A549 (cell line): ENCODE results near the gene CD83. TPM values are rescaled to one million over a fixed set of nuclear protein-coding genes. Genes with fewer than 3 reads are reported as not detected.
"Not testable (repeated sequence)": the region's sequence is repeated elsewhere in the genome, so short reads cannot be mapped to it uniquely, and the experiment has no call there.

Experiments
- ATAC-seq, 2 experiments: fragments of 200-7000 bp in 1 of 2; fragments of >200 bp in 1 of 2; cut with Nextera tagmentation in 1 of 2; cut with Tn5 transposase in 1 of 2; 3 replicates each; pipeline versions ENCODE4 v1.8.0 to v1.9.1; 2018 to 2020; ENCODE audit warnings: mild to moderate bottlenecking in 1 of 2, moderate library complexity in 1 of 2
- CTCF ChIA-PET: fragments of 300-600 bp; sonication (Branson Sonifier 250); formaldehyde crosslinking; extraction: SDS; loops from one replicate; lab custom pipeline; 2021; ENCODE audit warnings: antibody characterized with exemption, inconsistent platforms; lab: Yijun Ruan, JAX
- POLR2A ChIA-PET: fragments of 350-600 bp; formaldehyde crosslinking; extraction: SDS; loops from one replicate; lab custom pipeline; 2021; ENCODE audit warnings: antibody characterized with exemption, inconsistent platforms; lab: Yijun Ruan, JAX
- DNase-seq, 2 experiments: peaks; one replicate each; pipeline versions ENCODE4 v3.0.0 to v3.0.0-alpha.2; 2011 to 2016; ENCODE audit warnings: low read depth in 1 of 2, low spot score in 1 of 2
- FAIRE-seq: peaks from 2 replicates; lab custom pipeline; 2011; peaks lifted over from hg19 to GRCh38; lab: Jason Lieb, UNC
- H3K27ac ChIP-seq, 2 experiments: fragments of >200 bp; sonication (Bioruptor Twin); formaldehyde crosslinking; 3 replicates each; pipeline ENCODE4 v1.5.1; 2016 to 2017
- H3K4me1 ChIP-seq: fragments of >200 bp; sonication (Bioruptor Twin); formaldehyde crosslinking; 3 replicates; pipeline ENCODE4 v1.6.1; 2016
- H3K4me2 ChIP-seq: fragments of >200 bp; sonication (Bioruptor Twin); formaldehyde crosslinking; 3 replicates; pipeline ENCODE4 v1.6.1; 2016
- H3K4me3 ChIP-seq: fragments of >200 bp; sonication (Bioruptor Twin); formaldehyde crosslinking; 3 replicates; pipeline ENCODE4 v1.5.1; 2016
- H3K9me3 ChIP-seq: fragments of >200 bp; sonication (Bioruptor Twin); formaldehyde crosslinking; 3 replicates; pipeline ENCODE4 v1.6.1; 2016
- EHF ChIP-seq: fragments of 250-450 bp; sonication (Bioruptor Pico); IDR thresholded peaks from 2 replicates; pipeline ENCODE4 v1.5.0; 2020; ENCODE audit warnings: mild to moderate bottlenecking
- EHMT2 ChIP-seq: fragments of 200-600 bp; sonication (generic); IDR thresholded peaks from 2 replicates; pipeline ENCODE4 v1.6.1; 2016; ENCODE audit warnings: antibody characterized with exemption, low read depth, mild to moderate bottlenecking, moderate library complexity
- ELK1 ChIP-seq: fragments of 150-350 bp; IDR thresholded peaks from 2 replicates; pipeline ENCODE4 v1.6.1; 2014; ENCODE audit warnings: low read depth, mild to moderate bottlenecking, low read length
- GATA3 ChIP-seq: IDR thresholded peaks from 2 replicates; pipeline ENCODE4 v1.6.1; 2012; ENCODE audit warnings: borderline replicate concordance
- HES2 ChIP-seq: fragments of >200 bp; sonication (Bioruptor Twin); formaldehyde crosslinking; IDR thresholded peaks from 2 replicates; pipeline ENCODE4 v1.6.1; 2016
- HMGXB4 ChIP-seq: fragments of 250-450 bp; sonication (Bioruptor Pico); IDR thresholded peaks from 2 replicates; pipeline ENCODE4 v1.5.0; 2021; ENCODE audit warnings: mild to moderate bottlenecking, moderate library complexity, borderline replicate concordance
- HOXA7 ChIP-seq: fragments of 250-450 bp; sonication (Bioruptor Pico); IDR thresholded peaks from 2 replicates; pipeline ENCODE4 v1.5.0; 2020; ENCODE audit warnings: mild to moderate bottlenecking, moderate library complexity
- KDM1A ChIP-seq: fragments of 200-600 bp; sonication (generic); IDR thresholded peaks from 2 replicates; pipeline ENCODE4 v1.6.1; 2016; ENCODE audit warnings: low read depth, mild to moderate bottlenecking
- MYC ChIP-seq: IDR thresholded peaks from 2 replicates; pipeline ENCODE4 v1.6.1; 2012; ENCODE audit warnings: mild to moderate bottlenecking, inconsistent platforms, low read length, improper control_type of control experiment, borderline replicate concordance
- NPAS2 ChIP-seq: fragments of 250-450 bp; sonication (Bioruptor Pico); IDR thresholded peaks from 2 replicates; pipeline ENCODE4 v1.8.0; 2022; ENCODE audit warnings: mild to moderate bottlenecking, moderate library complexity, borderline replicate concordance
- RAD21 ChIP-seq, 2 experiments: fragments of >200 bp in 1 of 2; sonication (Bioruptor Twin) in 1 of 2; formaldehyde crosslinking in 1 of 2; IDR thresholded peaks in 1 of 2; conservative IDR thresholded peaks in 1 of 2; 2 replicates in 1 of 2; 3 replicates in 1 of 2; pipeline ENCODE4 v1.6.1; 2012 to 2018; ENCODE audit warnings: inconsistent platforms in 1 of 2
- RCOR1 ChIP-seq: fragments of 150-350 bp; IDR thresholded peaks from 2 replicates; pipeline ENCODE4 v1.6.1; 2014; ENCODE audit warnings: antibody characterized with exemption, low read length, low read depth
- REST ChIP-seq: fragments of 200-600 bp; sonication (generic); IDR thresholded peaks from 2 replicates; pipeline ENCODE4 v1.6.1; 2016; ENCODE audit warnings: antibody characterized with exemption, mild to moderate bottlenecking, moderate library complexity
- SMC3 ChIP-seq: fragments of >200 bp; sonication (Bioruptor Twin); formaldehyde crosslinking; IDR thresholded peaks from 3 replicates; pipeline ENCODE4 v1.6.1; 2018; ENCODE audit warnings: inconsistent platforms
- TP53 ChIP-seq: fragments of 250-450 bp; sonication (Bioruptor Pico); IDR thresholded peaks from 2 replicates; pipeline ENCODE4 v1.5.0; 2021; ENCODE audit warnings: mild to moderate bottlenecking, moderate library complexity
- USF2 ChIP-seq: fragments of 450-650 bp; IDR thresholded peaks from 2 replicates; pipeline ENCODE4 v1.6.1; 2014; ENCODE audit warnings: antibody characterized with exemption
- ZC3H11A ChIP-seq: fragments of 450-650 bp; IDR thresholded peaks from 2 replicates; pipeline ENCODE4 v1.6.1; 2014; ENCODE audit warnings: antibody characterized with exemption, mild to moderate bottlenecking
- WGBS: methylation state at CpG from one replicate; pipeline ENCODE4 v1.1.6; 2017; ENCODE audit errors: missing lambda C conversion rate; 5-methylcytosine and 5-hydroxymethylcytosine counted together
- polyA plus RNA-seq, 4 experiments: library from polyadenylated mRNA; depleted of rRNA in 3 of 4; stranded (reverse); fragments of >200 nt; fragmentation: RNase III in 1 of 4; extraction: RNeasy Plus Mini Kit Qiagen cat#74134 plus additional on column Dnase treatment in 1 of 4; gene quantifications; 2 replicates in 3 of 4; 3 replicates in 1 of 4; pipeline ENCODE4 v1.2.3, GENCODE V29; 2011 to 2017

CD83 gene
- polyA plus RNA-seq, 2 of the 4 experiments (the other 2 are of a cell fraction) = 0.79 to 0.94 TPM

GRCh38 chr6:14149053-14149738 lies 31.6 kb downstream of the CD83 start:
- FAIRE-seq (no peak), DNase-seq (no peak), ATAC-seq (no peak)
- Histone ChIP-seq H3K27ac (no peak overlapping the region), H3K4me1 (no peaks in the 10 kb centered on the region), H3K9me3 (no peaks in the 10 kb centered on the region), H3K4me2 (no peak overlapping the region), H3K4me3 (no peak overlapping the region)
- POLR2A ChIA-PET = no interaction called here
- CTCF ChIA-PET = interaction anchor here (1.2 to 1.4 kb wide), 3 partner anchors 12 to 82 kb away, joined by 3 to 5 read pairs (median 3); no protein-coding TSS in a partner anchor
- 69% methylated on average over 6 of the region's 6 CpGs for WGBS
- TF ChIP-seq GATA3 (no peak), HMGXB4 (CRISPR knock-in tag) (no peak), NPAS2 (CRISPR knock-in tag) (no peak), EHMT2 (no peak), KDM1A (no peak), MYC (no peak)

GRCh38 chr6:14149739-14150130 lies 32.2 kb downstream of the CD83 start:
- H3K4me2 ChIP-seq = no peak overlapping the region
- no peak for FAIRE-seq
- POLR2A ChIA-PET = no interaction called here
- no peaks in the 10 kb centered on the region for H3K4me1 ChIP-seq
- CTCF ChIA-PET = no interaction called here
- no peaks in the 10 kb centered on the region for H3K9me3 ChIP-seq
- no peak for DNase-seq
- no peak for ATAC-seq
- H3K4me3 ChIP-seq = no peak overlapping the region
- H3K27ac ChIP-seq = no peak overlapping the region
- TF ChIP-seq SMC3 = no peak
- no peak for TF ChIP-seq USF2
- no peak for TF ChIP-seq ZC3H11A
- no peak for TF ChIP-seq HOXA7 (CRISPR knock-in tag)
- TF ChIP-seq RAD21 (conservative IDR thresholded peaks at IDR 0.05 in 1 of 2, IDR thresholded peaks at IDR 0.05 in 1 of 2) = no peak
- TF ChIP-seq REST = no peak
- TF ChIP-seq EHMT2 = no peak
- no peak for TF ChIP-seq TP53 (CRISPR knock-in tag)
- no peak for TF ChIP-seq HES2
- no peak for TF ChIP-seq ELK1
- TF ChIP-seq EHF = no peak
- TF ChIP-seq RCOR1 = no peak
- 98% methylated on average over 4 of the region's 7 CpGs for WGBS

- CTCF ChIA-PET = interaction anchor here (1.5 to 2.6 kb wide), 2 partner anchors 242 to 356 kb away, joined by 3 to 9 read pairs; no protein-coding TSS in a partner anchor
- not testable (repeated sequence) for H3K4me2 ChIP-seq
Measured at GRCh38 chr6:14151300-14151699, 33.7 kb downstream of the CD83 start.

More at GRCh38 chr6:14151300-14151699, 33.7 kb downstream of the CD83 start:
- H3K9me3 ChIP-seq, H3K27ac ChIP-seq, H3K4me3 ChIP-seq, FAIRE-seq, POLR2A ChIA-PET, H3K4me1 ChIP-seq, ATAC-seq, DNase-seq: not testable (repeated sequence)
- 70% methylated on average over 3 of the region's 3 CpGs for WGBS
